Activated CD8-positive, alpha-beta memory T cell treated with anti-CD3 and anti-CD28 coated beads, Interleukin-2, amount 50 U/mL, for 1 hour (primary cell): Measurements from ENCODE around the gene RASA4B.

Experiments
- DNase-seq: peaks from one replicate; pipeline ENCODE4 v3.0.0-alpha.2; 2020; ENCODE audit errors: extremely low read depth

RASA4B gene

GRCh38 chr7:102453319-102453718 is 64.3 kb downstream of the RASA4B start:
- no peak for DNase-seq

- DNase-seq, result no peak
Observed at GRCh38 chr7:102452451-102452850, 65.1 kb downstream of the RASA4B start.

DNA sequence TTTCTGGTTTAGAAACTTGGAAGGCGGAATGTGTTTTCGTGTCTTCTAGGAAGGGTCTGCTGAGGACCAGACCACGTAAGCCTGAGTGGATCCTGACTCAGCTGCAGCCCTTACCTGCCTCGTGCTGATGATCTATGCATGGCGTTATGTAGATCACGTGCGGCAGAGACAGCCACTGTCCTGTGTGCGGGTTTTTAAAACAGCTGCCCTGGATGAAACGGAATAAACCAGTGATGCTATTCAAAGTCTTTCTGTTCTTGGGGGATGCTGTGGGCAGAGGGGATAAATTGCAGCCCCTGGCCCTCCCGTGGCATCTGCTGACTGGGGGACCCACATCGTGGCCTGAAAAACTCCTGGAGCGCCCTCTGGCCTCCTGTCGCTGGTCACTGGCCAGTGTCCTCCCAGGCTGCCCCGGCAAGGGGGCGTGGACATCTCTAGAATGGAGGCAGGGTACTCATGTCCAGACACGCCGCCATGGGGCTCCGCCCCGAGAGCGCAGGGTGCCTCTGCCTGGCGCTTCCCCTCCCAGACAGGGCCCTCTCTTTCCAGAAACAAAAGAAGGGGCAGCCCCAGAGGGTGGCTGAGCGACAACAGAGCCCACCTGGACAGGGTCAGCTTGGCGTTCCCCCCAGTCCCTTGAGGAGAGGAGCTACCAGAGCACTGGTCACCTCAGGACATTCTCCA is 66.1 kb downstream of the RASA4B start:
- DNase-seq, result no peak

DNA sequence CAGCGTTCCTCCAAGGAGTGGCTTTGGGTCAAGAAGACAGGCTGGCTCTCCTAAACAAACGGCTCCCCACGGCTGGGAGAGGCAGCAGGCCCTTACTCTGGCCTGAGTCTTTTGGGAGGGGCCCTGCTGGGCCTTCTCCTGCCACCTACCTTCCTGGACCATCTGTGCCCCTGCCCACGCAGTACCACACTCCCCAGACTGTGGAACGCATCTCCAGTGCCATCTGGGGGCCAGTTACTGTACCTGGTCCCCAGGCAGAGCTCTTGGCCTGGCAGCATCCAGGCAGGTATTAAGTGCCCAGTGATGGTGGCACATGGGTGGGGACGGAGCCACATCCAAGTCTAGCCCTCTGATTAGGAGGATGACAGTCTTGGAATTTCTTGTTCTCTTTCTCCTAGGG is 67.3 kb downstream of the RASA4B start:
- DNase-seq, result no peak

GRCh38 chr7:102449136-102449535 is 68.4 kb downstream of the RASA4B start:
- no peak for DNase-seq

- DNase-seq, result no peak
Observed at GRCh38 chr7:102447311-102447710, 70.3 kb downstream of the RASA4B start.

DNA sequence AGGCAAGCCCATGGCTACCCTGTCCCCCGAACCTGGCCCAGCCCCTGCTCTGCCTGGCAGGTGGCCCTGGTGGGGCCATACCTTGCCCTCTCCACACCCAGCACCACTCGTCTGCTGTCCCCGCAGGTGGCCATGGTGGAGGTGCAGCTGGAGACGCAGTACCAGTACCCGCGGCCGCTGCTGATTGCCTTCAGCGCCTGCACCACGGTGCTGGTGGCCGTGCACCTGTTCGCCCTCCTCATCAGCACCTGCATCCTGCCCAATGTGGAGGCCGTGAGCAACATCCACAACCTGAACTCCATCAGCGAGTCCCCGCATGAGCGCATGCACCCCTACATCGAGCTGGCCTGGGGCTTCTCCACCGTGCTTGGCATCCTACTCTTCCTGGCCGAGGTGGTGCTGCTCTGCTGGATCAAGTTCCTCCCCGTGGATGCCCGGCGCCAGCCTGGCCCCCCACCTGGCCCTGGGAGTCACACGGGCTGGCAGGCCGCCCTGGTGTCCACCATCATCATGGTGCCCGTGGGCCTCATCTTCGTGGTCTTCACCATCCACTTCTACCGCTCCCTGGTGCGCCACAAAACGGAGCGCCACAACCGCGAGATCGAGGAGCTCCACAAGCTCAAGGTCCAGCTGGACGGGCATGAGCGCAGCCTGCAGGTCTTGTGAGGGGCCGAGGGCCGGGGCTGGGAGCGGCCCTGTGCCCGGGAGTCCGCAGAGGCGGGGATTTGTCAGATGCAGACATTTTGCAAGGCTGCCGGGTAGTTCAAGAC is 71.0 kb downstream of the RASA4B start:
- no peak for DNase-seq

- no peak for DNase-seq
Observed at GRCh38 chr7:102445674-102446071, 71.9 kb downstream of the RASA4B start.

DNA sequence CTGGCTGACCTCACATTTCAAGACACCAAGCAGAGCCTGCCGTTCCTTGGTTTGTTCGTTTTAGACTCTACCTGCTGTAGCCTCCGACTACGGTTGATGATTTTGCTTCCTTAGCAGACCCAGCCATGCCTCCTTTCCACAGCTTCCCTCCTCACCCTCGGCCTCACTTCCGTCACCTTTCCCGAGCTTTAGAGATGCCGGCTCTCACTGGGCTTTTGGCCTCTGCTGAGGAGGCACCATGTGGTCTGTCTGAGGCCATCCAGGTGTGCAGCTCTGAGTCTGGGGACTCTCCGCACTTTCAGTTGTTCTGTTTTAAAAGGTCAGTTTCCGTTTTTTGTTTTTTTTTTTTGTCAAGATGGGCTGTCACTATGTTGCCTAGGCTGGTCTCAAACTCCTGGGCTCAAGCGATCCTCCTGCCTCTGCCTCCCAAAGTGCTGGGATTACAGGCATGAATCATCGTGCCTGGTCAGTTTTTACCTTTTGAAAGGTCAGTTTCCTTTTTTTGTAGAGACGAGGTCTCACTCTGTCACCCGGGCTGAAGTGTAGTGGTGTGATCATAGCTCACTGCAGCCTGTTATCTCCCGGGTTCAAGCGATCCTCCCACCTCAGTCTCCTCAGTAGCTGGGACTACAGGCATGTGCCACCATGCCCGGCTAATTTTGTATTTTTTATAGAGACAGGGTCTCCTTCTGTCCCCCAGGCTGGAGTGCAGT is 72.5 kb downstream of the RASA4B start:
- DNase-seq, result no peak

DNA sequence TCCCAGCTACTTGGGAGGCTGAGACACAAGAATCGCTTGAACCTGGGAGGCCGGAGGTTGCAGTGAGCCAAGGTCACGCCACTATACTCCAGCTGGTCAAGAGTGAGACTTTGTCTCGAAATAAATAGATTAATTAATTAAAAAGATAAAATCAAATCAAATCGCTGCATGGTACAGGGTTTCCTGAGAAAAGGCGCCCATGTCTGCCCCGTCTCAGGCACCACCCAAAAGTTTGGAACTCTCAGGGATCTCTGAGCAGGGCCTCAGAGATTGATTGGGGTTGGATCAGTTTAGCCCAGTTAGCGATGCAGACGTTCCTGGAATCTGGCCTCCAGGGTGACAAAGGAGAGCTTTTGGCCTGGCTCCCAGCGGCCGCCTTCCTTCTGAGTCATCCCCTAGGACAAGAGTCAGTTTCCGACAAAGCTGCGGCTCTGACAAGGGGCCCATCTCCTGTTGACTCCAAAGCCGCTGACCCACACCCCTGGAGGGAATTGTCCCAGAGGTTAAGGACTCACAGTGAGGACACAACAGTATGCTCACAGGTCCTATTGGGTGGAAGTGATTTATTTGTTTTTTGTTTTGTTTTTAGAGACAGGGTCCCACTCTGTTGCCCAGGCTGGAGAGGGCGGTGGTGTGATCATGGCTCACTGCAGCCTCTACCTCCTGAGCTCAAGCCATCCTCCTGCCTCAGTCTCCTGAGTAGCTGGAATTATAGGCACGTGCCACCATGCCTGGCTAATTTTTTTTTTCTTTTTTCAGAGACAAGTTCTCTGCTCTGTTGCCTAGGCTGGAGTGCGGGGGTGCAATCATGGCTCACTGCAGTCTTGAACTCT is 77.4 kb downstream of the RASA4B start:
- no peak for DNase-seq

DNA sequence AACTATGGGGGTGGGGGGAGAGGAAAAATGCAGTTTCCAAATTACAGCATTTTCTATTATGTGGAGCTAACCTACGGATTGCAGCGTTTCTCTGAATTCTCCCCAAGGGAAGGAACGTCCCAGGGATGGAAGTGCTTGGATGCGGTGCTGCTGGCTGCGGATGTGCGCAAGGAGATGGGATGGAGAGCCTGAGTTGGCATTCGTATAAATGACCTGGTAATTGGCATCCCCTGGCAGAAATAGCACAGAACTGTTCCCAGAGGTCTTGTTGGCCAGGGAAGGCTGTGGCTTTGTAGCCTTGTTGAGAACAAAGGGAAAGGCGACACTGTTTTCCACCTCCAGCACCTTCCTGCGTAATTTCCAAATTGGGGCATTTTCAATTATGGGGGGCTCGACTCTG is 81.5 kb downstream of the RASA4B start:
- DNase-seq, result no peak

DNA sequence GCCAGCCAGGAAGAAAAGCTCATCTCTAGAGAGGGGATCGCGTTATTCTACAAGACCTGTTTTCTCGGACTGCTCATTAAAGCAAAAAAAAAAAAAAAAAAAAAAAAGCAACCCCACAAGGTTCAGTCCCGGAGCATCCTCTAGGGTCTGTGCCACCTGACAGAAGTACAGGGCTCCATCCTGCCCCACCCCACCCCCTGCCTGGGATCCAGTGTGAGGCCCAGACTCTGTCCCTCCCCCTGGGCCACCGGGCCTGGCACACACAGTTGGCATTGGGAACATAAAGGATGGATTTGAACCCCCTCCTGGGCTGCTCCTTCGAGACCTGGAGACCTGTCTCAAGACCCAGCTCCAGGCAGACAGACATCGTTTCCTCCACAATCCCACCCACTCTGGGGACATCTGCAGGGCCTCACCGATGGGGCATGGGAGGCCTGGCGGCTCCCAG is 83.5 kb downstream of the RASA4B start:
- no peak for DNase-seq

DNA sequence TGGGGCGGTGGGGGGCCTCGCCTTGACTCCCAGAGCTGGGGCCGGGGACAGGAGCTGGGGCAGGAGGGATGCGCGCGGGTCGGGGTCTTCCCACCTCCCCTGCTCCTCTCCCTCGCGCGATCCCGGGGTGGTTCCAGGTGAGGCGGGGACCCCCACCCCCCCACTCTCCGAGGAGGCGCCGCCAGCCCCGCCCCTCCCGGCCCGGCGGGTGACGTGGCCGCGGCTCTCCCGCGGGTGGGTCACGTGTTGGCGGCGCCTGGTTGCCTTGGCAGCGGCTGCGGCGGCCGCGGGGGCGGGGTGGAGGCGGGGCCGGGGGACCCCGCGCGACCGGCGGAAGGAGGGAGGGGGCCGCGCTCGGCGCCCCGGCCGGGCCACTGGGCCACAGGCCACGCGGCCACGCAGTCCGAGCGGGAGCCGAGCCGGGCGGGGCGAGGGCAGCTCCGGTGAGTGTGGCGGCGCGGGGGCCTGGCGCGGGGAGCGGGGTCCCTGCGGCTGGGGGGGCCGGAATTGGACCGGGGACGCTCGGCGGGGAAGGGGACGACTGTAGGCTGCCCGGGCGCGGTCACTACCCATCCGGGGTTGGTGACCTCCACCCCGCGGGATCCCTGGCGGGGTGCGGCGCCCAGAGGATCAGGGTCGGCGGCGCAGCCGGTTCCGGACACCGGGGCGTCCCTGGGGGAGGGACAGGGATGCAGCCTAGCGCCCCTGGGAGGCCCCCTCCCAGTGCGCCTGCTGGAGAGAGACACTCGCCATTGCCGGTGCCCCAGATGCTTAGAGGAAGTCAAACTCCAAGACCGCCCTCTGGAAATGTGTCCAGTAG is 84.1 kb downstream of the RASA4B start, which contains the start of gene ORAI2:
Gene ORAI2, plus strand, starts transcription at position 357 of the 820 bp plus-strand sequence. CDS start 5,382 bp downstream, outside the sequence.
- peak; percentile 64 for DNase-seq
